NCI-H1436 (cell line): ENCODE results near the gene METAP1D.

Source experiments
- DNase-seq: peaks from one replicate; lab custom pipeline; 2025; lab: John Stamatoyannopoulos, UW

METAP1D gene

DNA sequence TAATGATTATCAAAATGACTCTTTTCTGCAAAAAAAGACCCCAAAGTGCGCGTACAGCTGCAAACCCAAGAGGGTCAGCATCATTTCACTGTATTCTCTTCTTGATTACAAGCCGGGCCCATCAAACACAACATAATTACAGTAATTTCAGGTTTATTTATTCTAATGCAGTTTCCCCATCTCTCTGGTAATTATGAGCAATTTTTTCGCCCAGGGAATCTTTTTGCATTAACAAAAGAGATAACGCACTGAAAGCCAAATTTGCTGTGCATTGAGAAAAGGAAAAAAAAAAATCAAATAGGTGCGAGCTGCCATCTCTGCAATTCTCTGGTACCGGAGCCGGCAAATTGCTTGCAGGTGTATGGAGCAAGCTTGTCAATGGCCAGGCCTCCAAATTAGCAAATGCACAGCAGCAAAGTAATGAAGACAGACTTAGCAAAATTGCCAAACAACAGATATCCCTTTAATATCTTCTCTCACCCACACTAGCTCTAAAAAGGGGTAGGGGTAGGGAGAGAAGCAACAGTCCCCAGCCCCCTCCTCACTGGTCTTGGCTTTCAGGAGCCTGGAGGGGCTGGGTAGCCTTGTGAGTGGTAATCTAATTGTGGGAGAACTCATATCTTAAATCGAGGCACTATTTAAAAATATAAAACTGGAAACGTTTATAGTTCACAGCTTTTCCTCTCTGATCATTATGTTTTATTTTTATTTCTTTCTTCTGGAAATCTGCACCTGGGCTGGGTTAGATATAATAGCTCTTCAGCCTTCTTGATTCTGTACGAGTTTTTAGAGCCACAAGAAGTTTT, 92.2 kb downstream of the METAP1D start:
- peak; percentile 88 for DNase-seq

DNA sequence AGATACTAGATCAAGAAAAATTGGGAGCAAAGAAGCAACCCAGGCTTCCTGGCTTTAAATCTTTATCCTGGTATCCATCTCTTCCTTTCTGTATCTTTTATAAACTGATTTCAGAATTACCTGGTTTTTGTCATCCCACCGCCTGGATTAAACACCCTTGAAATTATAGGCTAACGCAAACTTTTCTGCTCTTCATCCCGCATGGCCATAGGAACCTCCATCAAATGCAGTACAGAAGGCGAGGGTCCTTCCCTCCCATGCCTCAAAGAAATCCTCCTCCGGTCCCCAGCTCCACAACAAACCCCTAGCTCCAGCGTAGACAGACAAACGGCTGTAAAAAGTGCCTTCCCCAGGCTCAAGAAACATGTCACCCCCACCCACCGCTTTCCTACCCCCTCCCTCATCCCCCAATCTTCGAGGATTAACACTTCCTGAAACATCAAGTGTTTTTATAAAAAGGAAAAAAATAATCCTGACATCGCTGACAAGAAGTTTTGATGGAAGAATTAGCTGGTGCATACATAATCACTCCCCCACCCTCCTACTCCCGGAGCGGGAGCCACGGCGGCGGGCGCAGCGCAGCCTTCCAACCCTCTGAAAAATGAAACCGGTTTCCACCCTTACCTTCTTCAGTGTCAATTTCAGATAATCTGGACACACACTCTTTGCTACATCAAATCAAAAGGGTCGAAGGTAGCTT, 93.1 kb downstream of the METAP1D start:
- DNase-seq = no peak

DNA sequence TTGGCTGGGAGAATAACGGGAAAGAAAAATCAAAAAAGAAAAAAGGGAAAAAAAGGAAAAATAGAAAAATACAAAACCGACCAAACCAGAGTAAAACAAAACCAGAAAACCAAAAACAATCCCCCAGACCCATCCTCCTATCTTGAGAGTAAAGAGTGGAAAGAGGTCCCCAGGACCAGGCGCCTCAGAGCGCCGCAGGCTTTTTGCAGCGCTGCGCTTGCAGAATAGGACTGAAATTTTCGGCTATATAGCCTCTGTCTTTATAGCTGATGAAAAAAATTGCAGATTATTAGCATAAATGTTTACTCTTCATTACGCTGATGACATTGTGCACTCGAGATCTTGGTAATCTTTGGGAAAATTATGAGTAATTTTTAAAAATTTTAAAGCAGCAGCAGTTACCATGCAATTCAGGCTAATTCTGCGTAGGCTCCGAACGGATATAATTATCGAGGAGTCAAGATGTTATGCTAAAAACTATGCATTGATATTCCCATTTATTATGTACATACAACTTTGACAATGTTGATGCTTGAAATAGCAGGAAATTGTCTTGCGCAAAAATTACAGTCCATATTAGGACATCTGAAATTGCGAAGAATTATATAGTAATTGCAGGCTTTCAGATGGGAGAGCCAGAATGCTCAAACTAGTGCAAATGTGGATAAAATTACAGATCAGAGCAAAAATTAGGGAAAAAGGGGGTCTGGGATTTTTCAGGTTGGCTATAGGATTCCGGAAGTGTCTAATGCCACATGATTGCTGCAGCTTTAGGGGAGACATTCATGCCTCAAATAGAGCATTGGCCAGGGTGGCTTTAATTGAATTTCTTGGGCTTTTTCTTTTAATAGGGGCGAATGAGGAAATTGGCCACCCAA, 93.9 kb downstream of the METAP1D start:
- no peak for DNase-seq

DNA sequence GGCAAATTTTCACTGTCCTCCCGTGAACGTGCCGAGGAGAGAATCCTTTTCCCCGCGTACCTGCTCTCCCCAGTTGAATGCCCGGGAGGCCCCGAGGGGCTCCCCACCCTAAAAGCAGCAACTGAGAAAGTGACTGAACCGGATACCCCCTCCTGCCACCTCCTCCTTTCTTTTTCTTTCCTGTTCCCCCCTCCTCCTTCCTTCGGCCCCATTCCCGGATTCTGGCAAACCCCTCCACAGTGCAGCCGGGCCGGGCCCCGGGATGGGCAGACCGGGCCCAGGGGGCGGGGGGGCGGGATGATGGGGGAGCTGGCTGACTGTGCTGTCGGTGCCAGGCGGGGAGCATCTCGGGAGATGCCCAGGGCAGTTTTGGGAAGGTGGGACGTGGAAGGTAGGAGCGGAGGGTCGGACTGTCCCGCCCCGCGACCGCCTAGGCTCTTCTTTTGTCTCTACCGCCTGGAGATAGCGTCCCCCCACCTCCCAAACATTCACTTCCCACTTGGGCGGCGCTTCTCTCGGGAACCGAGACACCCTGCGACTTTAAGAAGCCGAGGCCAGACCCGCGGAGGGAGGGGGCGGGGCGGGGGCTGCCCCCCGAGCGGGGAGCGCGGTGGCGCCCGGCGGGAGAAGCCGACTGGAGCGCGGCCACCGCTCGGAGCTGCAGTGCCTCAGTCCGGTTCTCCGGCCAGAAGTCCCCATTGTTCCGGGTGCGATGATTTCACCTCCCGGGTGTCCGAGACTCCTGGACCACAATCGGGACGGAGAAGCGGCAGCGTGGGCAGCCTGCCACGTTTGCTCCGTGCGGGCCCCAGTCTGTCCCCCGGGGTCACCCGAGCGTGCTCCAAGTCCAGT, 94.8 kb downstream of the METAP1D start:
- no peak for DNase-seq

DNA sequence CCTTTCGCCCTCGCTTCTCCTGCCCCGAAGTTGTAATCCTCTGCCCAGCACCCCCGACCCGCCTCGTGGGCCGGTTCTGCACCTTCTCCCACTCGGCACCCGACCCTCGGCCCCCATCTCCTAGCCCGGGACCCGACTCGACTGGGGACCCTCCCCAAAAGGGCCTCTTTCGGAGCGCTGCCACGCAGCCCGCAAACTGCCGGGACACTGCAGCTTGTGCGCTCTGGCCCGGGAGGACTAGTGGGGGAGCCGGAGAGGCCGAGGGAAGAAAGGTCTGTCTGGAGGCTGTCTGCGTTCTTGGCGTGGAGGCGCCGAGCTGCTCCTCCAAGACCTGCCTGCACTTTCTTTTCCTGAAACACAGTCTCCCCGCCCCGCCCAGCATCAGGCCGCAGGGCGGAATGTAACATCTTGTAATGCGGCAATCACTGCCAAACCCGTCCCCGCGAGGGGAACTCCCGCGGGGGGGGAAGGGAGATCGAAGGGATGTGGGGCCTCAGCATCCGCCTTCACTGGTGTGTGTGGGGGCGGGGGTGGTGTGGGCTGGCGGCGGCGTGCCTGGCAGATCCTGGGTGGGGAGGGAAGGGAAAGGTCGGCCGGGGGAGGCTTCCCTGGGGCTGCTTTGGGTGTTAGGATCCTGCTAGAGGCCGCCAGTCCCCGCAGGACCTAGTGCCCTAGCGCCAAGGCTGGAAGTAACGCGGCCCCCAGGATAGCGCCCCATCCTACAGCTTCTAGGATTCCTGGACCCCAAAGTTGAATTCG, 95.6 kb downstream of the METAP1D start:
- no peak for DNase-seq

DNA sequence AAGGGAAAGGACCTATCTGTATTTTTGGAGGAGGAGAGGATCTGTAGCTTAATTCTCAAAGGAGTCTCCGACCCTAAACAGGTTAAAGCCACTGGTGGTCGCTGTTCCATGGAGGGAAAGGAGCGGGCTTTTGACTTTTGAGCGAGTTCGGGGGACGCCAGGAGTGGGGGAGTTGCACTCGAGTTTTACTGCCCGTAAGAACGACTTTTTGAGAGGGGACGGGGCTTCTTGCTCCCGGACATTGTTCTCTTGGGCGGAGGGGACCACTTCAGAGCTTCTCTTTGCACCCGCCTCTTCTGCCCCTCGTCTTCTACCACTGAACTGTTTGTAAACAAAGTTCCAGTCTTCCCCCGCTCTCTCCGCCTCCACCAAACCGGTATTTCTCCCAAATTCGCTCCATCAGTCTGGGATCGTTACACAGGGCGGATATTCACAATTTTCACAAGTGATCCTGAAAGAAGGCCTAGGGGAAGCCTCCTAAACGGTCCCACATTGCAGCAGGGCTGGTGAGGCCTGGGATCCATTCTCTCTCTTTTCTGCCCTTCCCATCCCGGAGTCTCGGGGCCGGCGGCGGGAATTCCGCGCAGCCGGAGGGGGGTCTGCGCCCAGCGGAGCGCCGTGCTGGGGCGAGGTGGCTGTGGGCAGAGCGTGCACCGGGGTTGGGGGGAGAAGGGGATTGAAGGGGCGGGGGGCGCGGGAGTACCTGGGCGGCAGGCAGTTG, 96.3 kb downstream of the METAP1D start:
- no peak for DNase-seq

DNA sequence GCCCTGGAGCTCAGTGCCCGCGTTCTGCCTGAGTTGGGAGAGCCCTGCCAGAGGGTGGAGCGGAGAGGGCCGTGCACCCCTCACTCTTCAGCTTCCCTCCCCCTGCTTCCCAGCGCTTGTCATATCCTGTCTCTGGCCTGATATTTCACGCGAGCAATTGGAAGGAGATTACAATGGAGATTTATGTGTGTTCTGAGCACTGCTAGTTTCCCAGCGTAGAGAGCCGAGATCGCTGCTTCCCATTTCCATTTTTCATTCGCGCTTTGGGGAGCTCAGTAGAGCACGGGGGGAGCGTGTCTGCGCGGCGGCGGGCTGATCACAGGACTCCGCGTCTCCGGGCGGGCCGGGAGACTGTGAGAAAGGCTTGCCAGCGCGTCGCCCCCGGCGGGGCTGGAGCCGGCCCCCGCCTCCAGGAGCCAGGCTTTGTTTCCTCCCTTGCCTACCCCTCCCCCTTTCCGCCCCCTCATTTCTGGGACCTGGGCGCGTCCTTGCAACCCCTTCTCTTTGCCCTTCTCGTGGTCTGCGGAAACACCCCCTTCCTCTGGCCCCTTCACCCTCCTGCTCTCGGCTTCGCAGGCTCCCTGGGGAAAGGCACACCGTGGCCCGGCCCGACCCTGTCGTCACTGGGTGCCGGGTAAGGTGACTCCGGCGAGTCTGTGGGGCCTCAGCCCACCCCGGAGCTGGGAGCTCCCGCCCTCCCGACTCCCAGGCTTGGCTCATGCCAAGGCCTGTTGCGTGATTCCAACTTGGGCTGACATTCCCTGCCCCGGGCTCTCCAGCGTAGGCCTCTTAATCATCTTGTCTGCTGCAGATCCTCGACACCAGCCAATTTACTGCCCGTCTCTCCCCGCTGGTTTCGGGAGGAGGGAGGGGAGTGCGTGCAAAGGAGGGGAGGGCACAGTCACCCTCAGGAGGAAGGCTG, 97.1 kb downstream of the METAP1D start:
- DNase-seq = no peak

DNA sequence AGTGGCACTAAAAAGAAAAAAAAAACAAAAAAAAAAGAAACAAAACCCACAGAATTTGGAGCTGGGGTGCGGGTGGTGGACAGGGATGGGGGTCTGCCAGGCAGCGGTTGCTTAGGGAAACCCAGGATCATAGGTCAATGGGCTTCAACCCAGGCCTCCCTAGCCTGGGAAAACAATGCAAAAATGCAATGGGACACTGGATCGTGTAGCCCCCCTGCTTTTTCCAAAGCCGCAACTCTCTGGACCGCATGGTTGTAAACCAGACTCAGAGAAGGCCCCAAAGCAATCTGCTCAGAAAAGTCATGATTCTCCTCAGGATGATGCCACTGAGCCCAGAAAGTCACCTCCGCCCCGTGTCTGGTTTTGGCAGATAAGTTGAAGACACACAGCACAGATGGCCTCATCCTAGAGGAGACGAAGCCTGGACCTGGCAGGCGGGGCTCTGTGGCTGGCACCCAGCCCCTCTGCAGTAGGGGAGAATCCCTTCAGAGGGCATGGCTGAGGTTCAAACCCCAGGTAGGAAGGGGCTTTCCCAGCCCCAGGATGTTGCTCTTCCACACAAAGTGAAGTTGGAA, 97.9 kb downstream of the METAP1D start:
- no peak for DNase-seq

DNA sequence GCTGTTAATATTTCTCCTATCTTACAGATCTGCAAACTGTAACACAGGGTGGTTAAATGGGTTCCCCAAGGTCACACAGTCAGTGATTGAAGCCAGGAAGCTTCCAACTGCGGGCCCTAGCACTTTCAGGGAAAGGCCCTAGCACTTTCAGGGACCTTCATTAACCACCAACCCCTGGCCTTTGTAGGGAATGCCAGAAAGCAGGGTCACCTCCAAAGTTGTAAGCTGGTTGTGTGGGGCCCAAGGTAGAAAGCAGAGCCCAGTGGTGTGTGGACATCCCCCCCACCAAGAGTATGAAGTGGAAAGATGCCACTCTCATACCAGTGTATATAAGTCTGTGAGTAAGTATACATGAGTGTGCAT, 98.5 kb downstream of the METAP1D start:
- DNase-seq = no peak

DNA sequence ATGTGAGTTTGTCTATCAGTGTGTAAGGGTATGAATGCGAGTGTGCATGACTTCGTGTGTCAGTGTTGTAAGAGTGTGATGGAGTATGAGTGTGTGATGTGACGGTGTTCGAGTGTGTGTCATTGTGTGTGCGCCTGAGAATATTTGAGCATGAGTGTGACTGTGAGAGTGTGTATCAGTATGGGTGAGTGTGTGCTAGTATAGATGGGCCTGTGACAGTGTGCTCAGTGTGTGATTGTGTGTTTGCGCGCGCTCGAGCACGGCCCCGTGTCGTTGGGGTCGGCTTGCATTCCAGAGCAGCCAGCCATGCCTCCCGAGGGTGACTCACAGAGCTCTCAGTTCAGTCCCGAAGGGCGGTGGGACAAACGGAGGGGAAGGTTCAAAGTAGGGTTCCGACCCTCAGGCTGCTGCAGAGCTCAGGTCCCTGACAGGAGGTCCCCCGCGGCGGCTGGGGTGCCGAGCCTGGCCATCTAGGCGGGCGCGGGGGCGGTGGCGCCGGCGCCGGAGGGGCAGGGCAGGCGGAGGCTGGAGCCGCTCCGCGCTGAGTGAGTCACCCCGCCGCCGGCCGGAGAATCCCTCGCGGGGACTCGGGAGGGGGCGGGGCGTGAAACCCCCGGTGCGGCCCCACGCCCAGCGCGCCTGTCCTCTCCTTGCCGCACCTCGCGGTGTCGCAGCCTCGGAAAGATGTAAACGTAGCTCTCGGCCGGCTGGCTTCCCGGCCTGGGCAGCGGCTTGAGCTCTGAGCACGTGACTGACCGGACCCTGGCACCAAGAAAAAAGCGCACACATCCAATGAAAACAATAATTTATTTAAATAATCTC, 99.1 kb downstream of the METAP1D start:
- DNase-seq = no peak

DNA sequence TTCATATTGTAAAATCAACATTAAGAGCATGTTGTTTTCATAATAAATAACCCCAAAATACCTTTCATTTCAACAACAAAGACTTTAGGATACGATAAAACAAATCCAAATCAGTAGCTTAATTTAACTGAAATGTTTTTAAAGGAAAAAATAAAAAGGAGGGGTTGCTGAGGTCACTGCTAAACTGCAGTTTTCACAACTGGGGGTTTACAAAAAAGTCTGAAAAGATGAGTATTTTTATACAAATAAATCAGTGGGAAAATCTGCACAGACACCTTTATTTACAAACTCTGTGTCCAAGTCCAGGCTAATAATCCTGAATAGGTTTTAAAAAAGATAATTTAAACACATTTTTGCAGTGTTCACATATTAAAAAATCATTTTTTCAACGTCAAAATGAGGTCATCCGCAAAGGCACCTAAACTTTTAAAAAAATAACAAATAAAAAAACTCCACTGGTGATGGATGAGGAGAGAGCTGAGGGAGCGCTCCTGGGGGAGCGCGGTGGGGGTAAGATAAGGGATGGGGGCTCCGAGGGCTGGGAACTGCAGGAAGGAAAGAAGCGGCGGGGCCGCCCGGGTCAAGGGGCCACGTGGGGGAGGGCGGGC, 99.8 kb downstream of the METAP1D start:
- DNase-seq = no peak

DNA sequence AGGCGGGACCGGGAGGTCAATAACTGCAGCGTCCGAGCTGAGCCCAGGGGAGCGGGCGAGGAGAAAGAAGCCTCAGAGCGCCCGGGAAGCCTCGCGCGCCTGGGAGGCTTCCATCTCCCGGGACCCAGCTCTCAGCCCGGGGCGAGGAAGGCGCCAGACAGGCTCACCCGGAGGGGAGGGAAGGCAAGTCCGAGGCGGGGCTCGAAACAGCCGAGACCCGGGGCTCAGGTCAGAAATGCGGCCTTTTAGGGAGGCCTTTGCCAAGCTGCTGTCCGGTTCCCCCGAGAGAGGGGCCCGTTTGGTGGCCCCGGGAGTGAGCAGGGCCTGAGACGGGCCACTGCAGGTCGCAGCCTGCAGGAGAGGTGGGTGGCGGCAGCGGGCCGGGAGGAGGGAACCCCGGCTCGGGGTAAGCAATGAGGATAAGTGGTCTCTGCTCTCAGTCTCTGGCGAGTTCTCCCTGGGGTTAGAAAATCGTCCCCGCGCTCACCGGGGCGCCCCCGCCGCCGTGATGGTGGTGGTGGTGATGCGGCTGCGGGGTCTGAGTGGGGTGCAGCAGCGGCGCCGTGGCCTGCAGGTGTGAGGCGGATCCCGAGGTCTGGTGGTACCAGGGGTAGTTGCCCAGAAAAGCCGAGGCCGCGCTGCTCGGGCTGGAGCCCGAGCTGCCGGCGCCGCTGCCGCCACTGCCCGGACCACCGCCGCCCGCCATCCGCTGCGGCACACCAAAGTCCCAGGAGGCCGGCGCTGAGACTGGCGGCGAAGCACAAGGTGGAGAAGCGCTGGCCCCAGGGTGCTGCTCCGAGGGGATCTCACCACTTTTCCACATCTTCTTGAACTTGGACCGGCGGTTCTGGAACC, 100.6 kb downstream of the METAP1D start:
- DNase-seq = no peak

DNA sequence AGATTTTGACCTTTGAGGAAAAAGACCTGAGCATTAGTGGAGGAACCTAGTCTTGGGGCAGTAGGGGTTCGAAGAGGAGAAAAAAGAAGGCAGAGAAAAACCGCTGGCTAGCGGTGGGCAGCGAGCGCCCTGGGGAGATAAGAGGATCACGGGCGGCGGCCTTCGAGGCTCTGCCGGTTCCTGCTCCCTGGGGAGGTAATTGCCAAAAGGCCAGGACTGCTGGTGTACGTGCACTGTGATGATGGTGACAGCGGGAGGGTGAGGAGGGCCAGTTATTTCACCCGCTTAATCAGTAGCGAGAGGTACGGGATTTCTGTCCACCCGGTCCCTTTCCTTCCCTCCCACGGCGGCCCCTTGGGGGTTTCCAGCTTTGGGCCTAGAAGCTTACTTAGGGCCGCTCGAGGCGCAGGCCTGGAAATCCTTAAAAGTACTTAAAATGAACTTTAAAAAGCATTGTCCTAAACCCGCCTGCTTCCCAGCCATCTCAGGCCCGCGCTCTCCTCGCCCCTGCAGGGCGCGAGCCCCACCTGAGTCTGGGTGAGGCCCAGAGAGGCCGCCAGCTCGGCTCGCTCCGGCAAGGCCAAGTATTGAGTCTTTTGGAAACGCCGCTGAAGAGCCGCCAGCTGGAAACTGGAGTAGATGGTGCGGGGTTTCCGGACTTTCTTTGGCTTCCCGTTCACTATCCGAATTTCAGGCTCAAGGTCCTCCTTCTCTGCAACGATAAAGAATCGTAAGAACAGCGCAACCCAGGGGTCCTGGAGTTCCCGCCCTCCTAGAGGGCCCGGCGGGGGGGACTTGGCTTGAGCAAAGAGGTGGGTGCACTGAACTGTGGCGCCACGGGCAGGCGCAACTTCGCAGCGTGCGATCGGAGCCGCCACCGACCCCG, 101.4 kb downstream of the METAP1D start:
- no peak for DNase-seq

DNA sequence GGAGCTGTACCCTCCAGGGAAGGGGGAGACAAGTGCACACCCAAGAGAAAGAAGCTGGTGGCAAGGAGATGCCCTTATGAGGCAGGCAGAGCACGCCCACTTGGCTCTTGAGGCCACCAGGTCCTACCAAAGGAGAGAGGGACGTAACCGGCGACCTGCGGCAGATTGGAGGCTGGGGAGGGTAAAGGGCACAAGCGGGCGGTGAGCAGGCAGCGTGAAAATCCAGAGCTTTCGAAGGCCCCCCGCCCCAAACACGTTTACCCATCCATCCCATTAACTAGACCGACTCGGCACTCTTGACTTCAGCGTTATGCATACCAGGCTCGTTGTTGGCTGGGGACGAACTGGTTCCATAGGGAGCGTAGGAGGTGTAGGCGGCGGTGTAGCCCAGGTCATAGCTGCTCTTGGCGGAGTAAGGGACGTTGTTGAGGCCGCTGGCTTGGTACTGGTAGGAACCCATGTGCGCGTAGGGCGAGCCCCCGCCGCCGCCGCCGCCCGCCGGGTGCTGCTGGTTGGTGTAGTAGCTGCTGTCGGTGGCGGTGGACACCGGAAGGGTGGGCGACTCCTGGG, 102.2 kb downstream of the METAP1D start:
- no peak for DNase-seq
